Measurements from ENCODE around the gene OSBPL5. TPM values are rescaled to one million over a fixed set of nuclear protein-coding genes. Genes with fewer than 3 reads are reported as not detected.

The OSBPL5 gene
- total RNA-seq, 1 donor: 49.7 TPM

DNA sequence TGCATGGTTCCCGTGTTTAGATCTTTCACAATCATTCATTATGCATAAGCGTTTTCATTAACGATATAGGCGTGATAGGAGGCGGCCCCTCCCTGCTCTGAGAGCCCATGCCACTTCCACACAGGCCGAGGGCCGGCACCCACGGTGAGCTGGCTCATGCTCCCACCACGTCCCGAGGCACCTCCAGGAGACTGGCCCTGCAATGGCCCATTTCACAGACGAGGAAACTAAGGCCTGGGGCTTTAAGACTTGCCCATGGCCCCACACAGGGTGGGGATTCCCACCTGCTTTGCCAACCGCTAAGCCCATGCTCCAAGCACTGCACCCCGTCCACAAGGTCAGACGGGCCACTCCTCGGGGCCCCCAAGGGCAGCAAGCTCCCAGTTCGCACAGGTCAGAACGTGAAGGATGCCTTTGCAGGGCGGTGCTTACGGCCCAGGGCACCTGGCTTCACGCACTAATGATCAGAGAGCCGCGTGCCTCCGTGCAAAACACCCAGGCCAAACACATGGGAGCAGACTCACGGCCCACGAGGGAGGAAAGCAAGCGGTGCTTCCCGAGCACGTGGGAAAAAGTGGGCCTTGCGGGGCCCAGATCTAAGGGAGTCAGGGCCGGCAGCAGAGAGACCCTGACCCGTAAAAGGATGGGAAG lies 8.3 kb downstream of the OSBPL5 start:
- TF ChIP-seq, protein P1, sequence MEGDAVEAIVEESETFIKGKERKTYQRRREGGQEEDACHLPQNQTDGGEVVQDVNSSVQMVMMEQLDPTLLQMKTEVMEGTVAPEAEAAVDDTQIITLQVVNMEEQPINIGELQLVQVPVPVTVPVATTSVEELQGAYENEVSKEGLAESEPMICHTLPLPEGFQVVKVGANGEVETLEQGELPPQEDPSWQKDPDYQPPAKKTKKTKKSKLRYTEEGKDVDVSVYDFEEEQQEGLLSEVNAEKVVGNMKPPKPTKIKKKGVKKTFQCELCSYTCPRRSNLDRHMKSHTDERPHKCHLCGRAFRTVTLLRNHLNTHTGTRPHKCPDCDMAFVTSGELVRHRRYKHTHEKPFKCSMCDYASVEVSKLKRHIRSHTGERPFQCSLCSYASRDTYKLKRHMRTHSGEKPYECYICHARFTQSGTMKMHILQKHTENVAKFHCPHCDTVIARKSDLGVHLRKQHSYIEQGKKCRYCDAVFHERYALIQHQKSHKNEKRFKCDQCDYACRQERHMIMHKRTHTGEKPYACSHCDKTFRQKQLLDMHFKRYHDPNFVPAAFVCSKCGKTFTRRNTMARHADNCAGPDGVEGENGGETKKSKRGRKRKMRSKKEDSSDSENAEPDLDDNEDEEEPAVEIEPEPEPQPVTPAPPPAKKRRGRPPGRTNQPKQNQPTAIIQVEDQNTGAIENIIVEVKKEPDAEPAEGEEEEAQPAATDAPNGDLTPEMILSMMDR (IDR thresholded peaks at IDR 0.05; ENCODE audit: insufficient read depth, low read depth, low read length): no peak
- no peak for DNase-seq (ENCODE audit: low read depth)
- H3K4me3 ChIP-seq (ENCODE audit: low read depth, low read length): no peak overlapping the region

GRCh38 chr11:3156282-3156660 lies 8.8 kb downstream of the OSBPL5 start:
- TF ChIP-seq, protein P1 (IDR thresholded peaks at IDR 0.05; ENCODE audit: insufficient read depth, low read depth, low read length): no peak
- peak; percentile 73 for DNase-seq (ENCODE audit: low read depth)
- no peak overlapping the region for H3K4me3 ChIP-seq (ENCODE audit: low read depth, low read length)

GRCh38 chr11:3155691-3156258 lies 9.3 kb downstream of the OSBPL5 start:
- DNase-seq (ENCODE audit: low read depth): peak; percentile 82
- TF ChIP-seq, protein P1 (IDR thresholded peaks at IDR 0.05; ENCODE audit: insufficient read depth, low read depth, low read length): no peak
- H3K4me3 ChIP-seq (ENCODE audit: low read depth, low read length): peak overlapping the region; percentile 30

DNA sequence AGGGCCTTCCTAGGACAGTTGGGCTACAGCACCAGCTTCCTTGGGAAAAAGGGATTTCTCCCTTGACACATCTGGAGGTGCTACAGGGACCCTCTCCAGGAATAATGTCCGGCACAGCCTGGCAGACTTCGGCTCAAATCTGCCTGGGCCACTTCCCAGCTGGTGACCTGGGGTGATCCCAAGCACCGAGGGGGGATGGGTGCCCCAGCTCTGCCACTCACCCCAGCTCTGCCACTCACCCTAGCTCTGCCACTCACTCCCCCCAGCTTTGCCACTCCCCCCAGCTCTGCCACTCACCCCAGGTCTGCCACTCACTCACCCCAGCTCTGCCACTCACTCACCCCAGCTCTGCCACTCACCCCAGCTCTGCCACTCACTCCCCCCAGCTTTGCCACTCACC lies 9.9 kb downstream of the OSBPL5 start:
- TF ChIP-seq, protein P1 (IDR thresholded peaks at IDR 0.05; ENCODE audit: insufficient read depth, low read depth, low read length): no peak
- DNase-seq (ENCODE audit: low read depth): no peak
- no peak overlapping the region for H3K4me3 ChIP-seq (ENCODE audit: low read depth, low read length)

- no peak for DNase-seq (ENCODE audit: low read depth)
- TF ChIP-seq, protein P1 (IDR thresholded peaks at IDR 0.05; ENCODE audit: insufficient read depth, low read depth, low read length): no peak
- H3K4me3 ChIP-seq (ENCODE audit: low read depth, low read length): no peak overlapping the region
Measured at GRCh38 chr11:3154001-3154599, 11.0 kb downstream of the OSBPL5 start.

DNA sequence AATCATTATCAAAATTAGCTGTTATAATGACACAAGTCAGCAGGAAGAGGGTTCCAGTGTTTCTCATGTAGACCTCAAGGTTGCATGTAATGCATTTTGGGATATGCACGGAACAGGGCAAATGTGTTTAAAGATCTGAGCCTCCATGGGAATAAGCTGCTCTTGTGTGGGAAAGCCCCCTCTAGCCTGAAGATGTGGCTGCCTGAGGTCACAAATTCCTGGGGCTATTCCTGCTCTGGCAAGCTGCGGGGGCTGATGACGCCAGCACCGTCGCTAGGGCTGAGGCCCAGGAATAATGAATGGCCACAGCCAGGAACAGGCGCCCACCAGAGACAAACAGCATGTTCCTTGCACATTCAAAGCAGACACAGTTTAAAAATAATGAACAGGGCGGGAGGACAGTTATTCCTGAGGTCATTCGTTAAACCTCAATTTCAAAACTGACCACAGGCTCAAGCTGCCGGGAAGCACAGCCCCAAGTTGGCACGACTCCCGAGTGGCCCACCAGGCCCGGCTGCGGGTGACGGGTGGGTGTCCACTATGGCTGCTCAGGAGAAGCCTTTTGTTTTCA lies 11.7 kb downstream of the OSBPL5 start:
- DNase-seq (ENCODE audit: low read depth): peak; percentile 92
- TF ChIP-seq, protein P1 (IDR thresholded peaks at IDR 0.05; ENCODE audit: insufficient read depth, low read depth, low read length): no peak
- no peak overlapping the region for H3K4me3 ChIP-seq (ENCODE audit: low read depth, low read length)

Data from fibroblast of villous mesenchyme (primary cell).